Skeletal muscle tissue (tissue), 4 donors: ENCODE data around the gene CYP2C9. TPM values are rescaled to one million over a fixed set of nuclear protein-coding genes. Genes with fewer than 3 reads are reported as not detected.
"Not testable (repeated sequence)": the region's sequence is repeated elsewhere in the genome, so short reads cannot be mapped to it uniquely, and the experiment has no call there.

Experiments used
- H3K27ac ChIP-seq: one replicate; pipeline ENCODE4 v1.7.0; 2013; ENCODE audit warnings: mild to moderate bottlenecking, low read depth, low read length, inconsistent platforms
- H3K27me3 ChIP-seq, 3 donors: one replicate each; pipeline ENCODE4 v1.7.0; 2013; ENCODE audit warnings: low read length in 3 of 3; ENCODE audit not compliant: control insufficient read depth in 3 of 3, insufficient read depth in 3 of 3
- H3K36me3 ChIP-seq, 3 donors: one replicate each; pipeline ENCODE4 v1.7.0; 2013; ENCODE audit warnings: low read length in 3 of 3; ENCODE audit not compliant: control insufficient read depth in 3 of 3, insufficient read depth in 3 of 3
- H3K4me1 ChIP-seq, 3 donors: one replicate each; pipeline ENCODE4 v1.7.0; 2013; ENCODE audit warnings: low read length in 3 of 3, mild to moderate bottlenecking in 3 of 3; ENCODE audit not compliant: control insufficient read depth in 3 of 3, insufficient read depth in 3 of 3
- H3K4me3 ChIP-seq, 3 donors: one replicate each; pipeline ENCODE4 v1.7.0; 2013; ENCODE audit warnings: low read length in 3 of 3
- H3K9ac ChIP-seq, 3 donors: one replicate each; pipeline ENCODE4 v1.7.0; 2013; ENCODE audit warnings: low read length in 3 of 3, mild to moderate bottlenecking in 3 of 3, moderate library complexity in 2 of 3, low read depth in 1 of 3
- H3K9me3 ChIP-seq, 3 donors: one replicate each; pipeline ENCODE4 v1.7.0; 2013; ENCODE audit warnings: low read length in 3 of 3; ENCODE audit not compliant: control insufficient read depth in 3 of 3
- total RNA-seq: library from RNA; depleted of rRNA; stranded (reverse); fragments of >200 nt; gene quantifications from one replicate; pipeline ENCODE4 v1.2.3, GENCODE V29; 2014
- donor health status: Osteomylitis.

Gene CYP2C9
- total RNA-seq, 1 donor from 2014 or later: not detected

DNA sequence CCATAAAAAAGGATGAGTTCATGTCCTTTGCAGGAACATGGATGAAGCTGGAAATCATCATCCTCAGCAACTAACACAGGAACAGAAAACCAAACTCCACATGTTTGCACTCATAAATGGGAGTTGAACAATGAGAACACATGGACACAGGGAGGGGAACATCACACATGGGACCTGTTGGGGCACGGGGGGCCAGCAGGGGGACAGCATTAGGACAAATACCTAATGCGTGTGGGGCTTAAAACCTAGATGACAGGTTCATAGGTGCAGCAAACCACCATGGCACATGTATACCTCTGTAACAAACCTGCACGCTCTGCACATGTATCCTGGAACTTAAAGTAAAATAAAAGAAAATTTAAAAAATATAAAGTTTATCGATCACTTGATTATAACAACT is 7.7 kb downstream of the CYP2C9 start:
- not testable (repeated sequence) for H3K9ac ChIP-seq, H3K27ac ChIP-seq

GRCh38 chr10:94963901-94964300 is 25.4 kb downstream of the CYP2C9 start:
- H3K9me3 ChIP-seq: peaks cover 0 to 4% (median 0%) of the 10 kb centered on the region in 3 donors
- no peak overlapping the region for H3K4me3 ChIP-seq
- no peaks in the 10 kb centered on the region for H3K36me3 ChIP-seq
- H3K27me3 ChIP-seq: no peaks in the 10 kb centered on the region
- no peaks in the 10 kb centered on the region for H3K4me1 ChIP-seq
- H3K9ac ChIP-seq: no peak overlapping the region
- H3K27ac ChIP-seq: no peak overlapping the region

More for the DNA sequence above, 7.7 kb downstream of the CYP2C9 start:
- not testable (repeated sequence) for H3K36me3 ChIP-seq, H3K4me3 ChIP-seq, H3K9me3 ChIP-seq, H3K4me1 ChIP-seq, H3K27me3 ChIP-seq

- Histone ChIP-seq H3K27ac (no peak overlapping the region), H3K27me3 (no peaks in the 10 kb centered on the region), H3K9me3 (no peaks in the 10 kb centered on the region), H3K9ac (no peak overlapping the region), H3K4me3 (no peak overlapping the region), H3K4me1 (no peaks in the 10 kb centered on the region), H3K36me3 (no peaks in the 10 kb centered on the region)
Measured at GRCh38 chr10:94983555-94983954, 45.1 kb downstream of the CYP2C9 start.

GRCh38 chr10:94989192-94989591 is 50.7 kb downstream of the CYP2C9 start:
- H3K9ac ChIP-seq: no peak overlapping the region
- H3K27me3 ChIP-seq: no peaks in the 10 kb centered on the region
- H3K9me3 ChIP-seq: peaks cover 0 to 8% (median 6%) of the 10 kb centered on the region in 3 donors
- no peak overlapping the region for H3K27ac ChIP-seq
- H3K36me3 ChIP-seq: no peaks in the 10 kb centered on the region
- H3K4me1 ChIP-seq: no peaks in the 10 kb centered on the region
- no peak overlapping the region for H3K4me3 ChIP-seq

- Histone ChIP-seq H3K4me3 (no peak overlapping the region), H3K36me3 (no peaks in the 10 kb centered on the region), H3K9ac (no peak overlapping the region), H3K4me1 (no peaks in the 10 kb centered on the region), H3K9me3 (peaks cover 0 to 8% (median 6%) of the 10 kb centered on the region in 3 donors), H3K27me3 (no peaks in the 10 kb centered on the region), H3K27ac (no peak overlapping the region)
Measured at GRCh38 chr10:94991243-94991888, 52.9 kb downstream of the CYP2C9 start.

- H3K9ac ChIP-seq: no peak overlapping the region
- H3K4me1 ChIP-seq: no peaks in the 10 kb centered on the region
- peaks cover 0 to 8% (median 6%) of the 10 kb centered on the region in 3 donors for H3K9me3 ChIP-seq
- H3K27me3 ChIP-seq: no peaks in the 10 kb centered on the region
- no peak overlapping the region for H3K27ac ChIP-seq
- H3K36me3 ChIP-seq: no peaks in the 10 kb centered on the region
- no peak overlapping the region for H3K4me3 ChIP-seq
Measured at GRCh38 chr10:94992811-94993210, 54.4 kb downstream of the CYP2C9 start.

DNA sequence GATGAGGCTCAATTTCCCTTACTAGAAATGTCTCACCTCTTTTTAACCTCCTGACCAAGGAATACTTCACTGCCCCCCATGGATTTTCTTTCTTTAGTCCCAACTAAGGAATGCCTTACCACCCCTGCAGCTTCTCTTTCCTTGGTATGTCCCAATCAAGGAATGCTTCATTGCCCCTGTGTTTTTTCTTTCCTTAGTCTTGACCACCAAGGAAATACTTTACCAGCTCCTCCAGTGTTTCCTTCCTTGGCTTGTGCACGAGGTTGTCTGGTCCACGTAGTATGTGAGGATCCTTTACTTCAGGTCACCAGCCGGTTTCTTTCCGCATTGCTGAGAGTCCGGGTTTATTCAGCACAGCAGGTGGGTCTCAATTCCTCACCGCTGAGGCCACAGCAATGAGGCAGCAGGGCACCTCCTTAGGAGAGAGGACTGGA is 59.3 kb downstream of the CYP2C9 start:
- Histone ChIP-seq H3K9me3 (peaks cover 0 to 2% (median 0%) of the 10 kb centered on the region in 3 donors), H3K36me3 (no peaks in the 10 kb centered on the region), H3K4me1 (no peaks in the 10 kb centered on the region), H3K9ac (no peak overlapping the region), H3K27ac (peak overlapping the region; percentile 36), H3K4me3 (no peak overlapping the region), H3K27me3 (no peaks in the 10 kb centered on the region)

- no peak overlapping the region for H3K4me3 ChIP-seq
- H3K9ac ChIP-seq: no peak overlapping the region
- H3K36me3 ChIP-seq: no peaks in the 10 kb centered on the region
- H3K4me1 ChIP-seq: no peaks in the 10 kb centered on the region
- no peaks in the 10 kb centered on the region for H3K27me3 ChIP-seq
- H3K27ac ChIP-seq: no peak overlapping the region
- H3K9me3 ChIP-seq: no peaks in the 10 kb centered on the region
Measured at GRCh38 chr10:95026461-95026860, 88.0 kb downstream of the CYP2C9 start.

DNA sequence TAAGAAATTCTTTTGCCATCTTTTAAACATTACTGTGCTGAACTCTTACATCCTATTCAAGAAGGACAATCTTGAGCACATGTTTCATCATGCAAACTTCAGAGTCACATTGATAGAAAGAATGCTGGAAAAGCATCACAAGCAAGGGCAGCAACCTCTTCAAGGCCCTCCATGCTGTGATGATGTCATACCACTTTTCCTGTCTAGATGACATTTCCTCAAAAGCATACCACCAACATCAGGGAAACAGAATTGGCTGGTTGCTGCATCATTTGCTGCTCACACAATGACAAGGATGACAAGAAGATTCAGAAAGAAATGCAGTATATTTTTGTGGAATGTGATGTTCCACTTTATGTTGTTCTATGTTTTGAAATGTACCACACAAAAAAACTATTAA is 93.2 kb downstream of the CYP2C9 start:
- H3K36me3 ChIP-seq: no peaks in the 10 kb centered on the region
- no peak overlapping the region for H3K4me3 ChIP-seq
- H3K27me3 ChIP-seq: no peaks in the 10 kb centered on the region
- H3K9ac ChIP-seq: no peak overlapping the region
- no peaks in the 10 kb centered on the region for H3K4me1 ChIP-seq
- H3K27ac ChIP-seq: no peak overlapping the region
- H3K9me3 ChIP-seq: no peaks in the 10 kb centered on the region

GRCh38 chr10:95034401-95034800 is 95.9 kb downstream of the CYP2C9 start:
- Histone ChIP-seq H3K9me3 (no peaks in the 10 kb centered on the region), H3K36me3 (no peaks in the 10 kb centered on the region), H3K9ac (no peak overlapping the region), H3K27ac (no peak overlapping the region), H3K27me3 (no peaks in the 10 kb centered on the region), H3K4me3 (no peak overlapping the region), H3K4me1 (no peaks in the 10 kb centered on the region)
